NT2/D1 (cell line): ENCODE measurements around the gene CYGB.

Source experiments
- DNase-seq: peaks from one replicate; pipeline ENCODE4 v3.0.0-alpha.2; 2011; ENCODE audit warnings: low read depth, low spot score
- H3K27me3 ChIP-seq: 2 replicates; pipeline ENCODE4 v1.6.0; 2011; ENCODE audit warnings: mild to moderate bottlenecking; ENCODE audit not compliant: insufficient read length, insufficient read depth
- H3K36me3 ChIP-seq: 2 replicates; pipeline ENCODE4 v1.6.1; 2011; ENCODE audit warnings: mild to moderate bottlenecking, low read length, mixed read lengths; ENCODE audit not compliant: insufficient read depth, insufficient read length
- H3K4me1 ChIP-seq: 2 replicates; pipeline ENCODE4 v1.5.1; 2011; ENCODE audit not compliant: insufficient read depth, insufficient read length
- H3K4me3 ChIP-seq: 2 replicates; pipeline ENCODE4 v1.5.1; 2011; ENCODE audit warnings: low read depth; ENCODE audit not compliant: insufficient read length
- H3K9ac ChIP-seq: 2 replicates; pipeline ENCODE4 v1.6.0; 2011; ENCODE audit warnings: low read depth; ENCODE audit not compliant: insufficient read length
- H3K9me3 ChIP-seq: 2 replicates; pipeline ENCODE4 v1.5.1; 2011; ENCODE audit warnings: mild to moderate bottlenecking, low read length; ENCODE audit not compliant: insufficient read depth
- SUZ12 ChIP-seq: IDR thresholded peaks from 2 replicates; pipeline ENCODE4 v1.6.1; 2011; ENCODE audit not compliant: insufficient read length, insufficient read depth; ENCODE audit errors: extremely low read depth
- YY1 ChIP-seq: IDR thresholded peaks from 2 replicates; pipeline ENCODE4 v1.6.1; 2011; ENCODE audit not compliant: insufficient read length, insufficient read depth
- ZNF274 ChIP-seq: IDR thresholded peaks from 2 replicates; pipeline ENCODE4 v1.6.1; 2011; ENCODE audit warnings: mild to moderate bottlenecking, low read depth, low read length

Gene CYGB

DNA sequence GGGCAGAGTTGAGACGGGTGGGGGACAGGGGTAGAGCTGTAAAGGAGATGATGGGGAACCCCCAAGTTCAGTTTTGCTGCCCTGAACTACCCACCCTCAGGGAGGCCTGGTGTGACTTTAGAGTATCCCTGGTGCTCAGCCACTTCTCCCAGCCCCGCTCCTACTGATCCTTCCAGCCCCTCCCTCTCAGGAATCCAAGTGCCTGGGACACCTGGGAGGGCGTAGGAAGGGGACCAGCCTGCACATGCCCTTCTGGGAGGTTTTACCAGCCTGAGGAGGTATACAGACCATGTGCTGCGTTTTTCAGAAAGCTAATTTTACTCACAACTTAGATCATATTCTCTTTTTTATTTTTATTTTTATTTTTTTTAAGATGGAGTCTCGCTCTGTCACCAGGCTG lies 44.0 kb upstream of the CYGB start:
- DNase-seq = no peak
- Histone ChIP-seq H3K9me3 (no peaks in the 10 kb centered on the region), H3K36me3 (no peaks in the 10 kb centered on the region), H3K9ac (no peak overlapping the region), H3K27me3 (peaks cover 21% of the 10 kb centered on the region), H3K4me1 (peaks cover 9% of the 10 kb centered on the region), H3K4me3 (no peak overlapping the region)
- TF ChIP-seq ZNF274 = no peak
- TF ChIP-seq YY1 = no peak
- TF ChIP-seq SUZ12 = no peak

DNA sequence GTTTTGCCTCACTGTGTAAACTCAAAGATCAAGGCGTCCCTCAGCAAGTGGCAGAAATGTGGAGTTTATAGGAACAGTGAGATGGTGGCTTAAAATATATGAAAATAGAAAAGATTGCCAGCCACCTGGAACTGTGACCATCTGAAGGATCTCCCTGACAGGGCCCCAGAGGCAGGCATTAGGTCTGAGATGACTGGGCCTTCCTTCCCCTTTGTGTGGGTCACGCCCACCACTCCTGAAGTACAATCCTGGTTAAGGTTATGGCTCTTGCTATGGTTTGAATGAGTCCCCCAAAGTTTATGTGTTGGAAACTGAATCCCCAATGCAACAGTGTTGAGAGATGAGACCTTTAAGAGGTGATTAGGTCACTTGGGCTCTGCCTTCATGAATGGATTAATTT lies 41.8 kb upstream of the CYGB start:
- Histone ChIP-seq H3K9me3 (no peaks in the 10 kb centered on the region), H3K36me3 (no peaks in the 10 kb centered on the region), H3K9ac (no peak overlapping the region), H3K27me3 (no peaks in the 10 kb centered on the region), H3K4me1 (peaks cover 9% of the 10 kb centered on the region), H3K4me3 (no peak overlapping the region)
- TF ChIP-seq YY1 (no peak), ZNF274 (no peak), SUZ12 (no peak)
- no peak for DNase-seq

DNA sequence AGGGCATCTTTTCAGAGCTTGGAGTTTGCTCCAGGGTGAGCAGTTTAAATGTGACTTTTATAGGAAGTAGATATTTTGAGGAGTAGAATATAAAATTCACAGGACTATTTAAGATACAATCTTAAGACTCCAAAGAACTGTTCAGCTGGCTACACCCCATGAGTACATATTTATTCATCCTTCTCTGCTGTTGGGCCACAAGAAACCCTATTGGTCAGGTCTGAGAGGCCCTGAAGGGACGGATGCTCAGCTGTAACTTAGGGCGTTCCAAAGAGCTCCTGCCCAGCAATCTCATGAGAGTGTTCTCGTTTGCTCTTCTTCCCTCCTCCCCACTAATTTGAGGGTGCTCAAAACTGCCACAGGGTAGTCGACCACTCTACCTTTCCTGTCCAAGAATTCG lies 40.9 kb upstream of the CYGB start:
- no peaks in the 10 kb centered on the region for H3K36me3 ChIP-seq
- no peak overlapping the region for H3K4me3 ChIP-seq
- DNase-seq = no peak

DNA sequence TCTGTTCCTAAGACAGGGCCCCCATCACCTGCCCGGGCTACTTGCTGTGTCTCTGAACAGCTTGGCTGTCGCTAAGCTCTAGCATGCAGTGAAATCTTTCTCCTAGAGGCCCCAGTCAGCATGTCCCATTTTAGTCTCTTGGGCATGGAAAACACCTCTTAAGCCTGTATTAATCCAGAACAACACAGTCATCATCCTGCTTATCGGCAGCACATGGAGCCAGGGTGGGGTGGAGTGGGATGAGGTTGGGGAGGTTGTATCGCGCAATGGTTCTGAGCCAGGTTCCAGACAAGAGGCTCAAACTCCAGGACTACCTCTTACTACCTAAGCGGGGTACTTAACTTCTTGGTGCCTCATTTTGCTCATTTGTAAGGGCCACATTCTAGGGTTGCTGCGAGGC lies 40.4 kb upstream of the CYGB start:
- no peak for TF ChIP-seq ZNF274

More for the DNA sequence above, 40.9 kb upstream of the CYGB start:
- H3K27me3 ChIP-seq = no peaks in the 10 kb centered on the region
- H3K9ac ChIP-seq = no peak overlapping the region
- TF ChIP-seq SUZ12 = no peak
- no peak for TF ChIP-seq ZNF274
- no peak for TF ChIP-seq YY1
- H3K9me3 ChIP-seq = no peaks in the 10 kb centered on the region
- peaks cover 9% of the 10 kb centered on the region for H3K4me1 ChIP-seq

DNA sequence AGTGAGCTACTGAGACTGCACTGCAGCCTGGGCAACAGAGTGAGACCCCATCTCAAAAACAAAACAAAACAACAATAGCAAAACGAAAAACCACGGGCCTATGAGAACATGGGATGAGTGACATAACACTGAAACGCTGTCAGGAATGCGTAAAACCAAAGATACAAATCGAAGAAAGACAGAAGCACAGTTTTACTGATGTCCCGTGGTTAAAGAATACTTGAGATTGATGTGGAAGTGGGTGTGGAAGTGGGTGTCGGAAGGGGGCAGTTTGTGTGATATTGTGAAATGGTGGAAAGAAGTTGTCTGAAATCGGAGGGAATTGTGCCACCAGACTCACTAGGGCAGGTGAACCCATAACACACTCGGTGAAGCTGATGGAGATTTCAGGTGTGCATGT lies 38.7 kb upstream of the CYGB start:
- TF ChIP-seq ZNF274 (no peak), SUZ12 (no peak), YY1 (no peak)
- H3K36me3 ChIP-seq = no peaks in the 10 kb centered on the region
- no peaks in the 10 kb centered on the region for H3K9me3 ChIP-seq
- H3K27me3 ChIP-seq = no peaks in the 10 kb centered on the region
- no peak overlapping the region for H3K4me3 ChIP-seq
- H3K4me1 ChIP-seq = peaks cover 4% of the 10 kb centered on the region
- DNase-seq = no peak
- no peak overlapping the region for H3K9ac ChIP-seq

More for the DNA sequence above, 40.4 kb upstream of the CYGB start:
- Histone ChIP-seq H3K9me3 (no peaks in the 10 kb centered on the region), H3K4me3 (no peak overlapping the region), H3K36me3 (no peaks in the 10 kb centered on the region), H3K4me1 (peaks cover 9% of the 10 kb centered on the region), H3K27me3 (no peaks in the 10 kb centered on the region), H3K9ac (no peak overlapping the region)
- DNase-seq = no peak

DNA sequence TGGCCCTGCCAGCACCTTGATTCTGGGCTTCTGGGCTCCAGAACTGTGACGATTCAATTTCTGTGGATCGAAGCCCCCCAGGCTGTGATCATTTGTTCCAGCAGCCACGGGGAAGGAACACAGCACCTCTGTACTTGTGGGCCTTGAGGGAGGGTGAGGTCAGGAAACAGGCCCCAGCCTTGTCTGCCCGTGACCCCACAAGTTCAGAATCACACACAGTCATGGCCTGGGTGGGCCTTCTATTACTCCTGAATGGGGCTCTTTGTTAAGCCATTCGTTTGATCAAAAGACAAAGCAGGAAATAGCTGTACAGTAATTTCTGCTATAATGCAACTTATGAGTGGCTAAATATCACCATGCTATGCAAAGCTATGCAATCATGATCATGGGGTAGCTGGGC lies 38.1 kb upstream of the CYGB start:
- no peak for TF ChIP-seq YY1
- TF ChIP-seq ZNF274 = no peak
- no peak for TF ChIP-seq SUZ12
- no peak for DNase-seq

DNA sequence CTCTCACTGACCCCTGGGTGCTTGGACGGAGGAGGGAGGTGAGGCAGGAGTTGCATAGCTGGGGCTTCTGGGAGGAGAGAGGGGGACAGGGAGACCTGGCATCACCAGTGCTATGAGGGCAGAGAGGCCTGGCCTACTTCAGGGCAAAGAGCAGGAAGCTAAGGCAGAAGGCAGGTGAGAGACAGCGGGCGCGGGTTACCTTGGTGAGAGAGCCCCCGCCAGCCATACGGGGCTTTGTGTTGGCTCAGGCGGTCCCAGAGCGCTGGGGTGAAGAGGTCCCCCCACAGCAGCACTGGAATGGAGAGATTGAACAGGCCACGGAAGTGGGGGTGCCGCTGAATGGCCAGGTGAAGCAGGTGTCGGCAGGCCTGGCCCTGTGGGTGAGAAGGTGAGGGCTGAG lies 36.7 kb upstream of the CYGB start:
- H3K9me3 ChIP-seq = no peaks in the 10 kb centered on the region
- H3K27me3 ChIP-seq = no peaks in the 10 kb centered on the region
- H3K9ac ChIP-seq = no peak overlapping the region
- H3K36me3 ChIP-seq = no peaks in the 10 kb centered on the region
- peaks cover 5% of the 10 kb centered on the region for H3K4me1 ChIP-seq
- TF ChIP-seq YY1 (no peak), SUZ12 (no peak), ZNF274 (no peak)
- no peak for DNase-seq
- no peak overlapping the region for H3K4me3 ChIP-seq

More for the DNA sequence above, 38.1 kb upstream of the CYGB start:
- no peaks in the 10 kb centered on the region for H3K9me3 ChIP-seq
- no peak overlapping the region for H3K4me3 ChIP-seq
- no peaks in the 10 kb centered on the region for H3K27me3 ChIP-seq
- no peaks in the 10 kb centered on the region for H3K36me3 ChIP-seq
- no peaks in the 10 kb centered on the region for H3K4me1 ChIP-seq
- no peak overlapping the region for H3K9ac ChIP-seq

DNA sequence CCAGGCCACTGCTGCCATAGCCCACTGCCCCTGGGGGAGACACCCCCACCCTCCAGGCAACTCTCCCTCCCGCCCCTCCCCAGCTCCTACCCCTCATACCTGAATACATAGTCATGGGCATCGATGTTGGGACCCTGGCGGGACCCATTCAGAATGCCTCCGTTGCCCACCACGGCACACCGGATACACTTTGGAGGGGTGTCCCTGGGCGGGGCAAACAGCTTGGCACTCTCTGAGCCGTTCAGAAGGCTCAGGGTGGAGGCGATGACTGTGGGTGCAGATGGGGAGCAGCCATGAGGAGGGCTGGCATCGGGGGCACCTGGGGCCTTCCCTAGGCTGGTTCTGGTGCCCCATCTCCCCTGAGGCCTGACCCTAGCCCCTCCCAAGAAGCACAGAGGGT lies 35.6 kb upstream of the CYGB start:
- DNase-seq = no peak
- Histone ChIP-seq H3K4me1 (peaks cover 6% of the 10 kb centered on the region), H3K9me3 (no peaks in the 10 kb centered on the region), H3K36me3 (no peaks in the 10 kb centered on the region), H3K4me3 (no peak overlapping the region), H3K27me3 (no peaks in the 10 kb centered on the region), H3K9ac (no peak overlapping the region)
- TF ChIP-seq SUZ12 (no peak), YY1 (no peak), ZNF274 (no peak)
